Muscle of leg (tissue), 11 donors: Measurements from ENCODE around the gene ZW10. TPM values are rescaled to one million over a fixed set of nuclear protein-coding genes. Genes with fewer than 3 reads are reported as not detected.
A peak's percentile ranks its signal among the peaks of the same experiment; 100 is the strongest.

Source experiments
- DNase-seq: peaks from one replicate; pipeline ENCODE4 v3.0.0; 2013
- H3K27ac ChIP-seq: one replicate; pipeline ENCODE4 v1.5.1; 2013; ENCODE audit warnings: mild to moderate bottlenecking, low read length, control low read depth
- H3K27me3 ChIP-seq: one replicate; pipeline ENCODE4 v1.6.1; 2013; ENCODE audit warnings: low read length; ENCODE audit not compliant: control insufficient read depth, insufficient read depth
- H3K36me3 ChIP-seq: one replicate; pipeline ENCODE4 v1.6.1; 2013; ENCODE audit warnings: low read length; ENCODE audit not compliant: control insufficient read depth, insufficient read depth
- H3K4me1 ChIP-seq: one replicate; pipeline ENCODE4 v1.6.1; 2013; ENCODE audit warnings: low read length; ENCODE audit not compliant: control insufficient read depth, insufficient read depth
- H3K4me3 ChIP-seq: one replicate; pipeline ENCODE4 v1.5.1; 2013; ENCODE audit warnings: low read length, control low read depth
- H3K9me3 ChIP-seq: replicated peaks from 2 replicates; pipeline ENCODE4 v1.6.1; 2013; ENCODE audit warnings: low read depth, low read length; ENCODE audit not compliant: control insufficient read depth
- WGBS: methylation state at CpG from one replicate; pipeline ENCODE4 v1.1.5; 2013; ENCODE audit warnings: missing lambda C conversion rate; ENCODE audit not compliant: insufficient coverage; 5-methylcytosine and 5-hydroxymethylcytosine counted together
- polyA plus RNA-seq, 8 donors: library from polyadenylated mRNA; unstranded; fragments of 120-200 nt; gene quantifications; one replicate each; pipeline versions ENCODE4 v1.2.1 to v1.2.3, GENCODE V29; 2013; ENCODE audit warnings: inconsistent platforms in 1 of 8, low replicate concordance in 1 of 8; ENCODE audit not compliant: insufficient read length in 8 of 8, insufficient read depth in 1 of 8
- total RNA-seq: library from RNA; stranded (reverse); fragments of 120-200 nt; gene quantifications from one replicate; pipeline ENCODE4 v1.2.4, GENCODE V29; 2013

Gene ZW10
- total and polyA plus RNA-seq, 9 donors, result 13.5 to 18.7 (median 15.4) TPM

- Histone ChIP-seq H3K27me3 (no peaks in the 10 kb centered on the region), H3K27ac (no peak overlapping the region), H3K9me3 (no peaks in the 10 kb centered on the region), H3K4me1 (no peaks in the 10 kb centered on the region), H3K4me3 (no peak overlapping the region), H3K36me3 (no peaks in the 10 kb centered on the region)
- no peak for DNase-seq
- WGBS, result 88% methylated on average over 16 of the region's 19 CpGs
These were observed 83.5 kb downstream of the ZW10 start for GRCh38 chr11:113689768-113690618.

- H3K36me3 ChIP-seq, result no peaks in the 10 kb centered on the region
- no peak overlapping the region for H3K27ac ChIP-seq
- H3K27me3 ChIP-seq, result no peaks in the 10 kb centered on the region
- H3K4me3 ChIP-seq, result no peak overlapping the region
- DNase-seq, result no peak
- WGBS, result 60% methylated on average over 1 of the region's 2 CpGs
- no peaks in the 10 kb centered on the region for H3K9me3 ChIP-seq
- H3K4me1 ChIP-seq, result peaks cover 28% of the 10 kb centered on the region
These were observed 87.7 kb downstream of the ZW10 start for GRCh38 chr11:113685654-113686359.

- H3K36me3 ChIP-seq, result no peaks in the 10 kb centered on the region
- H3K27ac ChIP-seq, result no peak overlapping the region
- peak; percentile 49 for DNase-seq
- H3K4me1 ChIP-seq, result peaks cover 28% of the 10 kb centered on the region
- H3K4me3 ChIP-seq, result no peak overlapping the region
- no peaks in the 10 kb centered on the region for H3K27me3 ChIP-seq
- H3K9me3 ChIP-seq, result no peaks in the 10 kb centered on the region
- WGBS, result 8% methylated on average over 3 of the region's 5 CpGs
These were observed 89.0 kb downstream of the ZW10 start for GRCh38 chr11:113684496-113684895.

- H3K27ac ChIP-seq, result no peak overlapping the region
- H3K36me3 ChIP-seq, result no peaks in the 10 kb centered on the region
- H3K27me3 ChIP-seq, result no peaks in the 10 kb centered on the region
- peaks cover 28% of the 10 kb centered on the region for H3K4me1 ChIP-seq
- DNase-seq, result no peak
- 73% methylated on average over 2 of the region's 6 CpGs for WGBS
- H3K9me3 ChIP-seq, result no peaks in the 10 kb centered on the region
- no peak overlapping the region for H3K4me3 ChIP-seq
These were observed 89.9 kb downstream of the ZW10 start for GRCh38 chr11:113683481-113684046.

Other genes with a start within 250 kb of the ZW10 start
- gene TMPRSS5, start 67.4 kb downstream of the ZW10 start, total RNA-seq, result 0.80 TPM
- gene TMPRSS5, start 67.4 kb downstream of the ZW10 start, polyA plus RNA-seq, result 1 to 10 TPM in 4 of 8 donors, under 1 TPM in 4; 0.41 to 3.5 (median 1.2) TPM
- 0.27 TPM for gene CLDN25, start 6.1 kb upstream of the ZW10 start, total RNA-seq
- gene CLDN25, start 6.1 kb upstream of the ZW10 start, polyA plus RNA-seq, result under 1 TPM in 4 of 8 donors, not detected in 4; 0.15 to 0.44 (median 0.29) TPM
- gene USP28, start 101.9 kb upstream of the ZW10 start, total RNA-seq, result 84.3 TPM
- 10 to 100 TPM; 52.5 to 90.1 (median 64.0) TPM for gene USP28, start 101.9 kb upstream of the ZW10 start, polyA plus RNA-seq
- gene HTR3B, start 131.1 kb upstream of the ZW10 start, total RNA-seq, result not detected
- gene HTR3B, start 131.1 kb upstream of the ZW10 start, polyA plus RNA-seq, result under 1 TPM in 4 of 8 donors, not detected in 4; 0.13 to 0.19 (median 0.15) TPM
- gene HTR3A, start 201.4 kb upstream of the ZW10 start, total RNA-seq, result 0.04 TPM
- under 1 TPM in 5 of 8 donors, not detected in 3; 0.09 to 0.17 (median 0.12) TPM for gene HTR3A, start 201.4 kb upstream of the ZW10 start, polyA plus RNA-seq